Hematopoietic multipotent progenitor cell treated with erythropoietin and hydrocortisone succinate and interleukin-3 and kit ligand, for 8 days (in vitro differentiated cells): ENCODE data around the gene HBP1.
"Not testable (repeated sequence)": the region's sequence is repeated elsewhere in the genome, so short reads cannot be mapped to it uniquely, and the experiment has no call there.

ENCODE experiments used
- DNase-seq: peaks from one replicate; pipeline ENCODE4 v3.0.0-alpha.2; 2015

Gene HBP1

DNA sequence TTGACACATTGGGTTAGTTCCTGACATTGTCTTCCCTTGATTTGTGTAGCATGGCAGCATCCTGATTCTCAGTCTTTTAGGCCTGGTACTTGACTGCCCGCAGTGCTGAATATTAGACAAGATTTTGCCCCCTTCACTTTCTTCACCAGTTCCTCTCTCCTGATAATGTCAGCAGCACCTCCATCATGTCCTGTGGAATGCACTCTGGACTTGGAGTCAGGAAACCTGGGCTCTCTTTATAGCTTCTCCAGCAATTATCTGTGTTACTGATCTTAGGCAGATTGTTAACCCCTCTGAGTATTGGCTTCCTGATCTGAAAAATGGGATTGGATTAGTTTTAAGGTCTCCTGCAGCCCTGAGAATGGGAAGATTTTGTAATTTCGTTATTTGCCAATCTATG is 19.0 kb downstream of the HBP1 start:
- no peak for DNase-seq

GRCh38 chr7:107190090-107190489 is 21.3 kb downstream of the HBP1 start:
- DNase-seq, result no peak

- no peak for DNase-seq
Measured at GRCh38 chr7:107194052-107194451, 25.2 kb downstream of the HBP1 start.

GRCh38 chr7:107196834-107197610 is 28.2 kb downstream of the HBP1 start:
- no peak for DNase-seq

GRCh38 chr7:107201795-107202450 is 33.1 kb downstream of the HBP1 start:
- DNase-seq, result peak; percentile 63

DNA sequence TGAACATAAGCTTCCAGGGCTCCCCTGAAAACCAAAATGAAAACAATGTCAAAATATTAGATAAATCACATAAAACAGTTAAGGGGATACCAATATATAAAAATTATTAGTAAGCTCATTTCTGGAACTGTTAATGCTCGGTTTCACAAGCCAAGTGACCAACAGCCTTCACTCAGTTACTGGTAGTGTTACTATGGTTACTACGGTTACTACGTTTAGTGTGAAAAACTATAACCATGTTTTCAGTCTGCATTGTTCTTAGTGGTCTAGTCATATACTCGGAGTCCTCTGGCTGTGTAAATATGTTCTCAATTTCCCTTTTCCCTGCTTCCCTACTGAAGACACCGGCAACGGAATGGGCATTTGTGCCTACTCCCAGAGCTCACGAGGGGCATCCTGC is 34.8 kb downstream of the HBP1 start:
- no peak for DNase-seq

- no peak for DNase-seq
Measured at GRCh38 chr7:107206136-107206535, 37.3 kb downstream of the HBP1 start.

DNA sequence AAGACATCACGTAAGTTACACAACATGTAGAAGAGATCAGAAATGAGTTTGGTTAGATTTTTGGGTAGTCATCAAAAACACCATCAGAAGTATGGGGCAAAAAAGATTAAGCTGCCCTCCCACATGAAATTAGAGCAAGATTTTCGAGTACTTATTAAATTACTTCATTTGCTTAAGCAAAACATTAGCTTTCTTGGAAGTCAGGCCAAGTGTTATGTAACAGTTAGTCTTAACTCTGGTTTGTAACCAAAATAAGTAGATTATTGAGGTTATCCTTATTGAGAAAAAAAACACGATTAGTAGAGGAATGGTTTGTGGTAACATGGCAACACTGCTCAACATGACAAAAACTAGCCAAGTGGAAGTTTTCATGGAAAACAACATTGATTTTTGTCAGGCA is 37.9 kb downstream of the HBP1 start:
- no peak for DNase-seq

GRCh38 chr7:107207459-107207858 is 38.7 kb downstream of the HBP1 start:
- DNase-seq, result no peak

DNA sequence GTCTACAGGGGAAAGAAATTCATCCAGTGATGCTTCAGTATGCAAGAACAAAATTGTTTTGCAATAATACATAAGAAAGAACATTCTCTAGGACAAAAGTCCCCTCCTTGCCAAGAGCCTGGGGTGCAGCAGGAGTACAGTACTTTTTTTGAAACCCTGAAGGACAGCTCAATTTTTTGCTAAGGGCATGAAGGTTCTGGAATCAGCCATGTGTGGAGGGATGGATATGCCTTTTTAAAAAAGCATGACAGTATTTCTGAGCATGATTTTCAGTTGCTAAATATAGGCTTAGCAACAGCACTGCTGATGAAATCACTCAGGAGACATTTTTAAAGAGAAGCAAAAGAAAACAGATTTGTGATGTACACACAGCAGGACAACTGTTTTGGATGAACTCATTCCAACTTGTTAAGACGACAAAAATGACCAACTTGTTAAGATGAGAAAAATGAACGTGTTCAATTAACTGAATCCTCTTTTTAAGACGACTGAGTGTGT is 39.3 kb downstream of the HBP1 start:
- no peak for DNase-seq

DNA sequence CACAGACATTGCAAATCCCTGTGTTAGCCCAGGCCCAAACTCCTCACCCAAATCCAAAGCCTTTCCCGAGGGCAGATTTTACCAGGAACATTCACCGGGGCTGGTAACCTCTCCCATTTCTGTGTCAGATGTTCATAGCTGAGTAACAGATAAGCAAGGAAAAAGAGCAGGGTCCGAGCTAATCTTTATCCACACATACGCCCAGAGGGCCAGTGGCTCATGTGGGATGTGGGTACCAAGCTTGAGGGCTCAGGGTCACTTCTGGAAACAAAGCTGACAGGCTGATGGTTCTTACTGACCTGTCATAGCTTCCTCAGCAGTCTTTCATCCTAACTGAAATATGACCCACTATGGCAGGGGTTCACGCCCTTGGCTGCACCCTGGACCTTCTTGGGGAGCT is 39.8 kb downstream of the HBP1 start:
- DNase-seq, result no peak

- no peak for DNase-seq
Measured at GRCh38 chr7:107209565-107209964, 40.8 kb downstream of the HBP1 start.

GRCh38 chr7:107210400-107210799 is 41.6 kb downstream of the HBP1 start:
- DNase-seq, result no peak

GRCh38 chr7:107212725-107213124 is 43.9 kb downstream of the HBP1 start:
- no peak for DNase-seq

DNA sequence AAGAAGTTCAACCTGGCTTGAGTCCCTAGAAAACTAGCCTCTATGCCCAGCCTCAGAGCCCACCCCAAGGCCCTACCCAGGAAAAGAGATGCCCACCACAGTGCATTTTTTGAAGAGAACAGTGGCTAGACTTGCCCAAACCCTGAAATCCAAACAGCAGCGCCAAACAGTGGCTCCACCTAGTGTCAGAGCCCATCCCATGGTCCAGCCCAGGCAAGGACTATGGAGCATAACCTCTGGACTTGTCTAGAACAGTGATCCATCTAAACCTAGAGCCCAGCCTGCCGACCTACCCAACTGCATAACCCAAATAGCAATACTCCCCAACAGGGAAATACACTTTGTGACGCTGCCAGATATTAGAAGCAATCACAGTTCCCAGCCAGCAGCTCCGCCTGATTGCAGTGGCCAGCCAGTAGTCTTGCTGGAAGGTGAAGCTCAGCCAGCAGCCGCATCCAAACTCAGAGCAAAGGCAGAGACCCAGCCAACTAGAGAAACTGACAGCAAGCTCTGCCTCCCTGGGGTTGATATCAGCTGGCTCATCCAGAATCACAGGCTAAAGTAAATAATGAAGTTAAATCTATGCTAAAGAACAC is 44.5 kb downstream of the HBP1 start:
- no peak for DNase-seq

DNA sequence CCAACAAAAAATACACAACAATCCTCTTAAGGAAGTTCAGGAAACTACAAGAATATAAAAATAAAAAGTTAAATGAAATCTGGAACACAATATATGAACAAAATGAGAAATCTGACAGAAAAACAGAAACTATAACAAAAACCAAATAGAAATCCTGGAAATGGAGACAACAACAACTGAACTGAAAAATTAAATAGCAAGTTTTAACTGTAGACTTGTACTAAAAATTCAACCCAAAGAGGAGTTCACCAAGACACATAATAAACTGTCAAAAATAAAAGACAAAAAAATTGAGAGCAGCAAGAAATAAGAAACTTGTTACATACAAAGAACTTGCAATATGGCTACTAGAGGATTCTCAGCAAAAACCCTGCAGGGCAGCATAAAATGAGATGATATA is 45.1 kb downstream of the HBP1 start:
- DNase-seq, result no peak

- no peak for DNase-seq
Measured at GRCh38 chr7:107219563-107220244, 50.9 kb downstream of the HBP1 start.

DNA sequence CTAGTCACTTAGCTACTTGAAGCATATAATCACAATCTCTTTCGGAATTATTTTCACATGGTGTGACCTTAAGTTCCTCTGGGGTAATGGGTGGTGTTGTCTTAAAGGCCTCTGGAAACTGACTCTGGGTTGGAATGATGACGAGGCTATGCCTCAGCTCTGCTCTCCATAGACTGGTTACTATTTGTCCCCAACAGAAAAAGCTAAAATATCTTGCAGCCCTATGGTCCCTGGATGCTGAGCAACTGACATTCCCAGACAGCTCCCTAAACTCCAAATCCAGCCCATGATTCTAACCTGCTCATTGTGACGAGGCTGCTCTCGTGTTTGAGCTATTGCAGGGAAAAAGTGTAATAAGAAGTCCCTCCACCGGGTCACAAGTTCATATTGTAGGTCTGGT is 51.6 kb downstream of the HBP1 start:
- no peak for DNase-seq

DNA sequence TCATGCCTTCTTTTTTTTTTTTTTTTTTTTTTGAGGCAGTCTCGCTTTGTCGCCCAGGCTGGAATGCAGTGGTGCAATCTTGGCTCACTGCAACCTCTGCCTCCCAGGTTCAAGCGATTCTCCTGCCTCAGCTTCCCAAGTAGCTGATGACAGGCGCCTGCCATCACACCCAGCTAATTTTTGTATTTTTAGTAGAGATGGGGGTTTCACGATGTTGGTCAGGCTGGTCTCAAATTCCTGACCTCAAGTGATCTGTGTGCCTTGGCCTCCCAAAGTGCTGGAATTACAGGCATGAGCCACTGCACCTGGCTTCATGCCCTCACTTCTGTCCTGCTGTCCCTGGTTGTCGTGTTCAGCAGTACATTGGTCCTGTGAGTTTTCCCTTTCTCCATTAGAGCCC is 52.0 kb downstream of the HBP1 start:
- DNase-seq, result not testable (repeated sequence)

GRCh38 chr7:107224374-107225223 is 55.8 kb downstream of the HBP1 start:
- DNase-seq, result no peak

- no peak for DNase-seq
Measured at GRCh38 chr7:107228291-107228690, 59.5 kb downstream of the HBP1 start.

- DNase-seq, result no peak
Measured at GRCh38 chr7:107230334-107230733, 61.5 kb downstream of the HBP1 start.
